Measurements from ENCODE around the gene TCF7L1. TPM values are rescaled to one million over a fixed set of nuclear protein-coding genes. Genes with fewer than 3 reads are reported as not detected.
A peak's percentile ranks its signal among the peaks of the same experiment; 100 is the strongest.
"Not testable (repeated sequence)": the region's sequence is repeated elsewhere in the genome, so short reads cannot be mapped to it uniquely, and the experiment has no call there.

TCF7L1 gene
- polyA plus RNA-seq, 3 donors = 39.7 to 44.7 (median 42.9) TPM

DNA sequence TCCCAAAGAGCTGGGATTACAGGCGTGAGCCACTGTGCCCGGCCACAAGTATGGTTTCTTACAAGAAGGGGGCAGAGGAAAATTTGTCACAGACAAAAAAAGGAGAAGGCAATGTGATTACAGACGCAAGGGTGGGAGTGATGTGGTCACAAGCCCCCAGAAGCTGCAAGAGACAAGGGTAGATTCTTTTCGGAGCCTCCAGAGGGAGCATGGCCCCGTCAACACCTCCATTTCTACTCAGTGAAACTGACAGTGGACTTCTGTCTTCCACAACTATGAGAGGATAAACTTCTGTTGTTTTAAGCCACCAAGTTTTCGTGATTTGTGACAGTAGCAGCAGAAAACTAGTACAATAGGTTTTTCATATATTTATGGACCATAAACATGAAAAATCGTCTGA, 2.1 kb upstream of the TCF7L1 start:
- no peak for DNase-seq (ENCODE audit: low read depth in 3 of 3, low spot score in 2 of 3)

DNA sequence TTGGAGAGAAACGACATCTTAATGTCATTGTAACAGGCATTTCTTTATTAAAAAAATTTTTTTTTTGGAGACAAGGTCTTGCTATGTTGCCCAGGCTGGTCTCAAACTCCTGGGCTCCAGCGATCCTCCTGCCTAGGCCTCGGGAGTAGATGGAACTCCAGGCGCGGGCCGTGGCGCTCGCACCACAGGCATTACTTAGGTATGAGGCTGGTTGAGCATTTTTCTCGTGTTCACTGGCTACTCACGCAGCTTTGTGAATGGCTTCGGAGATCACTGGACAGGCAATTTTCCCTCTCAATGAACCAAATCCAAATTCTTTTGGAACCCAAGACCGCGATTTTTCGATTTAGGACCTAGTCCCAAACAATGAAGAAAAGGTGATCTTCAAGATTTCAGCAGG, 795 bp upstream of the TCF7L1 start:
- DNase-seq (ENCODE audit: low read depth in 3 of 3, low spot score in 2 of 3) = no peak

DNA sequence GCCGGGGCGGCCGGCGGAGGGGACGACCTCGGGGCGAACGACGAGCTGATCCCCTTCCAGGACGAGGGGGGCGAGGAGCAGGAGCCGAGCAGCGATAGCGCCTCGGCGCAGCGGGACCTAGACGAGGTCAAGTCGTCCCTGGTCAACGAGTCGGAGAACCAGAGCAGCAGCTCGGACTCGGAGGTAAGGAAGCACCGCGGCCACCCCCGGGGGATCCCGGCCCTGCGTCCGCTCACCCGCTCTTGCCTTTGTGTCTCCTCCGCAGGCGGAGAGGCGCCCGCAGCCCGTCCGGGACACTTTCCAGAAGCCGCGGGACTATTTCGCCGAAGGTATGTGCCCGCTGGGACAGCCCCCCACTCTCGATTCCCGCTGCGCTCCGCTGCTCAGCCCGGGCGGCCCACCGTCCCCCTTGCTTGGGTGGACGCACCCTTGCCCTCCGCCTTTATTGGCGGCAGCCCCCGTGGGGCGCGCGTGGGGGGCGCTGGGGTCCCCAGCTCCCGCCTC, 611 bp downstream of the TCF7L1 start:
- no peak for DNase-seq (ENCODE audit: low read depth in 3 of 3, low spot score in 2 of 3)

DNA sequence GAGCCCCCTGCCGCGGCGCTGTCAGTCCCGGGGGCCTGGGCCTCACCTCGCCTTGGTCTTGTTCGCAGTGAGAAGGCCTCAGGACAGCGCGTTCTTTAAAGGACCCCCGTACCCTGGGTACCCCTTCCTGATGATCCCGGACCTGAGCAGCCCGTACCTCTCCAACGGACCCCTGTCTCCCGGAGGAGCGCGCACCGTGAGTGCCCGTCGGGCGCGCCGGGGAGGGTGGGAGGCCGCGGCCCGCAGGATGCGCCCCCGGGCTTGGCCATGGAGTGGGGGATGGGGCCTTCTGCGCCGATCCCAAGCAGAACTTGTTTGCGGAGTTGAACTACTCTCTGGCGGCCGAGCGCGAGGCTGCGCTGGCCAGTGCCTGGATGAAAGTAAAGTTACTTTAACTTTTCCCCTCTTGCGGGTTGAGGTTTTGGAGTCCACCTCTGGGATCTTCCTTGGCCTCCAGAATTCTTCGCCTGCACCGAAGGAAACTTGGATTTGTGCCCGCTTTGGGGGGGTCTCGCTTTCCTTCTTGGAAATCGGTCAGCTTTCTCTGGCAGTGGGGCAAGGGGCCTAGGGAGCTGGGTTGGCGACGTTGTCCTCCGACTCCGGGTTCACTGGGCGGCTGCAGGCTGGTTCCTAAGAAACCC, 1.2 kb downstream of the TCF7L1 start:
- peak in 1 of 3 donors; percentile 65 for DNase-seq (ENCODE audit: low read depth in 3 of 3, low spot score in 2 of 3)

DNA sequence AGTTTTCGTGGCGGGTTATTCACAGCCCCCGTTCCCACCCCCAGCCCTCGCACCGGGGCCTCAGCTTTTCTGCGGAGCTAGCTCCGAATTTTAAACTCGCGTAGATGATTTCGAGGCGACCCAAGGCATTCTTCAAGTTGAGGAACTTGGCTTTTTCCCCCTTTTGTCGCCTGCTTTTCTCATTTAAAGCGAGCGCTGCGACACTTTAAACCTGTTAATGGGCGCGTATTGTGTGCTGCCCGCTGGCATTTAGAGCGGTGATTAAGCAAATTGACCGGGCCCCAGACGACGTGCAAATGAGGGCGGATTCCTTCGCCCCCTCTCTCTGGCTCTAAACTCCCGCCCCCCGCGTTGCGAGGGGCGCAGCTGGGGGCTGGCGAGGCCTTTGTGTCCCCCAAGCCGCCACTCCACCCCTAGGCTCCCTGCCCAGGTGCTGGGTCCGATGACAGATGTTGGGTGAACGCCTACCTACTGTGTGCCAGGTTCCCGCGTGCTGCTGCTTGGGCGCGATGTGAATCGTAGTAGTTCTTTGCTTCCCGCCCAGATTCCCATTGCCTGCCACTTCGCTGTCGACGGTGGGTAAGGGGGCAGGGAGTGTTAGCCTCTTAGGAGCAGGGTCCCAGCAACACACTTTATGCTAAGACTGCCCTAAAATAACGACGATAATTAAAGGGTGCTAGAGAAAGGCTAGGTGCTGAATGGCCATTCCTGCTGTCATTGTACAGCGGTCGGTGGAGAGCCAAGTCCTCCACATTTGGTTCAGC, 1.9 kb downstream of the TCF7L1 start:
- DNase-seq (ENCODE audit: low read depth in 3 of 3, low spot score in 2 of 3) = no peak

DNA sequence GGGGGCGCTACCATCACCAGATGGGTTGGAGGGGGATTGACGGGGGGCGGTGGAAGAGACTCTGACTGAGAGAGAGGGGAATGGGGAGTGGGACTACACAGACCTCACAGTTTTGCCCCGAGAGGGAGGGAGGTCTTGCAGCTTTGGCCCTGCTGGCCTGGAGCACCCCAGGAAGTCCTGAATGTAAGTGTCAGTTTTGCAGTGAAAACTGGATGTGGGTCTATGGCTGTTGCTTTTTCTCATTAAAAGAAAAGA, 2.4 kb downstream of the TCF7L1 start:
- no peak for DNase-seq (ENCODE audit: low read depth in 3 of 3, low spot score in 2 of 3)

DNA sequence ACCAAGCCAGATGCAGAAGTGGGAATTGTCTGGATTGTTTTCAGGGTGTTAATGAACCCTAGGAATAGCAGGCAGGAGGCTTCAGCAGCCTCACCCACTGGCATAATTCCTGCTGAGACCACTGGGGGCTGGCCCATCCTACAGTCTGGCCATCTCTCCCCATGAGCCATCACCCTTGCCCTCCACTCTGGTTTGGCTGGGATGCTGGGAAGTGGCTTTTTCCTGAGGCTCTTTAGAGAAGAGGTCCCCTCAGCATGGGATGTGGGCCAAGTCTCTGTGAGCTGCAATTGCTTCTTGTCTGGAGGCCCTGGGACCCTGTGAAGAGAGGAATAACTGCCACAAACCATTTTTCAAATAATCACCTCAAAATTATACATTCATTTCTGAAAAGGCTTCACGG, 4.0 kb downstream of the TCF7L1 start:
- no peak for DNase-seq (ENCODE audit: low read depth in 3 of 3, low spot score in 2 of 3)

DNA sequence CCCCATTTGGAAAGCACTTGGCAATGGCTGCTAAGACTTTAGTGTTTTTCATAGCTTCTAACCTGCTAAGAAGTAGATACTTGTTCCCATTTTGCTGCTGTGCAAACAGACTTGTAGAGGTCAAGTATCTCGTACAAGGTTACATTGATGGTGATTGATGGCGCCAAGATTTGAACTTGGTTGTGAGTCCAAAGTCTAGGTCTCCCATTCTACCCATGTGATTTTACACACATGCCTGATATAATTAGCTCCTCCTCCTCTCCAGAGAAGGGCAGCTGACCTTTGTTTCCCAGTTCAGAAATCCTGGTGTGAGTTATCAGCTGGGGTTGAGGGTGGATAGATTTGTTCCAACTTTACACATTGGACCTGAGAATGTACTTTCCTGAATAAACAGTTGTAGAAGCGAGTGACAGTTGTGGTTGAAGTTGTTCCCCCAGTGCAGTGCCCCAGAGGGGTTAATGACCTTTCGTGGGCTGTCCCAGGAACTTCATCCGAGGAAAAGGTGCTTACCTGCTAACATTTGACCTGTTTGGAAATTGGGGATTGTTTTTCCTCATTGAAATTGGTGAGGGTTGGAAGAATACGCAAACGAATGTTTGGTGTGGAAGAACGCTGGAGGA, 10.4 kb downstream of the TCF7L1 start:
- no peak for DNase-seq (ENCODE audit: low read depth in 3 of 3, low spot score in 2 of 3)

DNA sequence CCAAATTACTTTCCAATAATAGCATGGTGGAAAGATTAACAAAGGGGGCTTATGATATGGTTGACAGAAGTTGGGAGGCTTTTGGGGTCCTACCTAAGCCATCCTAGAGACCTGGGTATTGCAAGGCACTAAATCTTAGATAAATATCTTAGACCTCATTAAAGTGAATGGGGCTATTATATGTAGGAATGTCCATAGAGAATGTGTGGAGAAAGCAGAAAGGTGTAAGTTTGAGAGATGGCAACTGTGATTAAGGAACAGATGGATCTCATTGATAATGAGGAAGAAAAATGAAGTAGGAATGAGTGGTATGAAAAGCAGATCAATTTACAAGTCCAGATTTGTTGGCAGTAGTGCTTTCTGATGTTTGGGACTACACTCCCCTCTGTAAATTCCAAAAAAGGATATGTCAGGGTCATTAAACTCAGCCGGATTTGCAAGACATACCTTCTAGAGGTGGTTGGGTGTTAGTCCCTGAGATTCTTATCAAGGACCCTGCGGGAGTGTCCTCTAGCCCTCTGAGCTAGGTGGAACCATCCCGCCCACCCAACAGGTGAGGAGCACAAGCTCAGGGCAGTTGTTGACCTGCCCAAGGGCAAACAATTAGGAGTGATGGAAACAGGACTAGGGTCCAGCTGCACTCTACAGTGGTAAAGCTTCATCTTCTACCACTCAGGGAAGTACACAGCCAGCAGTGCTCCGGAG, 12.1 kb downstream of the TCF7L1 start:
- DNase-seq (ENCODE audit: low read depth in 3 of 3, low spot score in 2 of 3) = no peak

DNA sequence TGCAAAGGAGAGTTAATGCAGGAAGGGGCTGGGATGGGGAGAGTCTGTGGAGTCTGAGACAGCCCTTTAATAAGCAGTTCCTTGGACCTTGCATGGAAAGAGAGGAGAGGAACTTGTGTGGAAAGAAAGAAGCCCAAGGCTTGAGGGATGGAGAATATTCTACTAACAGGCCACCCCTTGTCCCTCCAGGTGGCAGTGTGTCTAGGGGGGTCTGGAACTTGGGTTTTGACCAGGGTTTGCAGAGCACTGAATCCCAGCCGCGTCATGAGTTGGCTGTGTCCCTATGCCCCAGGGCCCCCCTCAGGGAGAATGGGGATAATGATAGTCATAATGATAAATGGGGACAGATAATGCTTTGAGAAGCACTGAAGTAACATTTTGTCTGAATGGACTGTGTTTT, 15.0 kb downstream of the TCF7L1 start:
- no peak for DNase-seq (ENCODE audit: low read depth in 3 of 3, low spot score in 2 of 3)

DNA sequence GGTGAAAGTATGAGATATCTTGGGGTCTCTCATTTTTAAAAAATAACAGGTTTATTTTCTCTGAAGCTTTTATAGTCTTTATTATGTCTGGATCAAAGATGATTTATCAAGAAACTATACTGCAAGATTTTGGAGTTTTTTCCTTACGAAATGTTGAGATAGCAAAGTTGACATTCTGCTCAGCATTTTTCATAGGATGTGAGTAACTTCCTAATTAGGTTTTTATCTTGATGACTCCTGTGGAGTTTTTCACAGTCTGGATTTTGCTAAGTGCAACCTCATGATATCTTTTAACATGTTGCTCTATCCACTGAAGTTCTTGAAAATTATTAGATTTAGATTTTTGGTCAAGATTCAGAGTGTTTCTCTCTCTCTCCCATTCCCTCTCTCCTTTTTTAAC, 17.8 kb downstream of the TCF7L1 start:
- DNase-seq (ENCODE audit: low read depth in 3 of 3, low spot score in 2 of 3) = no peak

DNA sequence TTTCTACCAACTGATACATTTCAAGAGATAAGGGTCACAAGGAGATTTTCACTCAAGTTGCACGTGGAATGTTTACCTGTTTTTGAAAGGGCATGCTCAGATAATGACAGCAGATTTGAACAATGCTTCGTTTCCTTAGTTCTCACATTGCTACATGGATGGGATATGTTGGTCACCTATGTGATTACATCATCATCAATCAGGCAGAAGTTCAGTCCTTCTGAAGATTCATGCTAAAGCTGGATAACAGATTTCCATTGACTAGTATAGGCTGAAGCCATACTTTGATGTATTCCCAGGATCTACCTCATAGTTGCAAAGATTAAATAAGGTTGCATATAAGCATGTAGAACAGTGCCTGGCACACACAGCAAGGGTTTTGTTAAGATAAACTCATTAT, 19.7 kb downstream of the TCF7L1 start:
- no peak for DNase-seq (ENCODE audit: low read depth in 3 of 3, low spot score in 2 of 3)

DNA sequence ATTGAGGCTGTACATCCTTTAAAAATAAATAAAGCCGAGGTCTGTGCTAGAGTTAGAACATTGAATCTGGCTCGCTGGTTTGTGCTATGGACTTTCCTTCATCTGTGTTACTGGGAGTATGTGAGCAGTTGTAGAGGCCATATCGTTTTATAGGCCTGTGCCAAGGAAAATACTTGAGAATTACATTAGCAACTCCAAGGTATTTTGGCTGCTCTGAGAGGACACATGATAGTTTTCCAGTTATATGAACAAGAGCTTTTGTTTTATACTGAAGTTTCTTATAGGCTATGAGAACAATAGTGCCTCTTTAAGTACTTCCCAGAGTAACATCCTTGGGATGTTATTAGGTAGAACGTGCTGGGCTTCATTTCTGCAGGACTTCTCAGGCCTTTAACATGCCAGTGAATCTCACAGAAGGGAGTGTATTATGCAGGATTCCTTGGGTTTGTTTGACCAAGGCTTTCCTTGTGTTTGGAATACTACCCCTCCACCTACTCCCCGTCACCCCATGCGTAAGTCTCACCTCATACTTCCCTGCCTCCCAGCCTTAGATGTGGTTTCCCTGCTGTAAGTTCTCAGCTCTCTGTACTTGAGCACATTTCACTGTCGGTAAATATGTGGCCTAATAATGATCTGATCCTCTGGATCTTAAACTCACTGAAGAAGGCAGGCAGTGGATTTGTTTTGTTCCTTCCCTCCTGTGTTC, 21.0 kb downstream of the TCF7L1 start:
- no peak for DNase-seq (ENCODE audit: low read depth in 3 of 3, low spot score in 2 of 3)

DNA sequence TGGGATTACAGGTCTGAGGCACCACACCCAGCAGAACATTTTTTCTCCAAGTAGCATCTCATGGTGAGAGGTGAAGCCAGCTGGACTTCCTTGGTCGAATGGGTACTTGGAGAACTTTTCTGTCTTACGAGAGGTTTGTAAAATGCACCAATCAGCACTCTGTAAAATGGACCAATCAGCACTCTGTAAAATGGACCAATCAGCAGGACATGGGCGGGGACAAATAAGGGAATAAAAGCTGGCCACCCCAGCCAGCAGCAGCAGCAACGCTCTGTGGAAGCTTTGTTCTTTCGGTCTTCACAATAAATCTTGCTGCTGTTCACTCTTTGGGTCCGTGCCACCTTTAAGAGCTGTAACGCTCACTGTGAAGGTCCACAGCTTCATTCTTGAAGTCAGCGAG, 21.9 kb downstream of the TCF7L1 start:
- DNase-seq (ENCODE audit: low read depth in 3 of 3, low spot score in 2 of 3) = not testable (repeated sequence)

DNA sequence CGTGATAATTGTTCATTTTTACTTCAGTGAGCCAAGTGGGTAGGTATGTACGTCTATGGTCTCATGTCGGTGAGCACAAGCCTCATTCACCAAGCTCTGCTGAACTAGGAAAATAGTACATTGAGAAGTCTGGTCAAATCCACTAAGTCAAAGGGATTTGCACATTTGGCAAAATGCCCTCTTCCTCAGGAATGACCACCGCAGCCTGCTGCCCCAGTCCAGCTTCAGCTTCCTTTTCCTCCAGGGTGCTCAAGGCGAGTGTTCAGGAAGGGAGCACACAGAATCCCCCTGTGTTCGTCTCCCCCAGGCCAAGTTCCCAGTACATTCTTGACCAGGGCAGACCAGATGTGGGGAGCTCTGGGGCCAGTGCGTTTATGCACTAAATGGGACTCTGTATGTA, 23.0 kb downstream of the TCF7L1 start:
- no peak for DNase-seq (ENCODE audit: low read depth in 3 of 3, low spot score in 2 of 3)

DNA sequence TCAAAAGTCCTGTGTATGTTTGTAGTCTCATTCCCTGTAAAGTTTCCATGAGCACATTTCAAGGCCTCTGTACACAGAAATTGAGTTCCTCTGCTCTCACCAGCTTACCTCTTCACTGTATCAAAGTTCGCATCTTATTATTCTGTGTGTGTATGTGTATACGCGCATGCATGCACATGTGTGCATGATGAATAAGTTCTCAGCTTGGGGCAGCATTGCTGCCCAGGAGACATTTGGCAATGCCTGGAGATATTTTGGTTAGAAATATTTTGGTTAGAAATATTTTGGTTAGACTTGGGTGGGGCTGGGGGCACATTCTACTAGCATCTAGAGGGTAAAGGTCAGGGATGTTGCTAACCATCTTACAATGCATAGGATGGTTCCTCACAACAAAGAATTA, 23.4 kb downstream of the TCF7L1 start:
- no peak for DNase-seq (ENCODE audit: low read depth in 3 of 3, low spot score in 2 of 3)

DNA sequence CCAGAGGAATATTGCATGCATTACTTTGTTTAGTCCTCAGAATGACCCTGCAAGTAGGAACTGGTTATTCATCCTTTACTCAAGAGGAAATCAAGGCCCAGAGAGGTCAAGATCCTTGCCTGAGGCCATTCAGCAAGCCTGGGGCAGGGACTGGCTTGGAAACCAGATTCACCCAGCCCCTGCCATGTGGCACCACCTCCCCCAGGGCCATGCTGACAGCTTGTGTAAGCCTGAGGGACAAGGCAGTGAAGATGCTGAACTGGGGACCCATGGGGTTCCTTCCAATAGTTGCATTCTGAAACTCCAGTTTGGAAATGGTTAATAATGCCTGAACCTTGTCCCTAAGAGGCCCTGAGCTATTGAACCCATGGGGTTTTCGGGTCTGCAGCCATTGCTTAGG, 24.2 kb downstream of the TCF7L1 start:
- no peak for DNase-seq (ENCODE audit: low read depth in 3 of 3, low spot score in 2 of 3)

DNA sequence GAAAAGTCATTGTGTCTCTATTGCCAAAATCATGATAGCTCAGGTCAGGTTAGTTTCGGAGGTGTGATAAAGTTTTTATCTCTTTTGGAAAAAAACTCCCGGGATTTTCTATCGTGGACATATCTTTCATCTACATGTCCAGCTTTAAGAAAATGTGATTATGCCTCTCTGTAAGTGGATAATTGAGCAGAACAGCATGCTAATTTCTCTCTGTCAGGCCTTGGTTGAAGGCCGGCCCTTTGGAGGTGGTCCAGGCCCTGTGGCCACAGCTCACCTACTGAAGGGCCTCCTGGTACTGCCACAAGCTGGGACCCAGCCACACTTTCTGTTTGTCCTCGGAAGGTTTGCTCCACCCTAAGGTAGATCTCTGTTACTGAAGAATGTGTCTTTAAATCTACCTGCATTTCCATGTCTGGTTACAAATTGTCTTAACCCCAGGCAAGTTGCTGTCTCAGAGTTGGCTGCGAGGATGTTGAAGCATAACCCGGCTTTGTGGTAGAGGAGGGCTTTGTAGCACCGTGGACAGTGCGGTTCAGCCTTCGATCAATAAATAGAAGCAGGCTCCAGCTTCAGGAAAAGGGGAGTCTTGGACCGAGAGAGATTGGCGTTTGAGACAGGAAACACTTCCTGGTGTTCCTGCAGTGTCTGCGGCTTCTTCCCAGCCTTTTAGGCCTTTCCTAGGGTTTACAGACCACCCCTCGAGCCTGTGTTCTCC, 25.5 kb downstream of the TCF7L1 start:
- no peak for DNase-seq (ENCODE audit: low read depth in 3 of 3, low spot score in 2 of 3)

DNA sequence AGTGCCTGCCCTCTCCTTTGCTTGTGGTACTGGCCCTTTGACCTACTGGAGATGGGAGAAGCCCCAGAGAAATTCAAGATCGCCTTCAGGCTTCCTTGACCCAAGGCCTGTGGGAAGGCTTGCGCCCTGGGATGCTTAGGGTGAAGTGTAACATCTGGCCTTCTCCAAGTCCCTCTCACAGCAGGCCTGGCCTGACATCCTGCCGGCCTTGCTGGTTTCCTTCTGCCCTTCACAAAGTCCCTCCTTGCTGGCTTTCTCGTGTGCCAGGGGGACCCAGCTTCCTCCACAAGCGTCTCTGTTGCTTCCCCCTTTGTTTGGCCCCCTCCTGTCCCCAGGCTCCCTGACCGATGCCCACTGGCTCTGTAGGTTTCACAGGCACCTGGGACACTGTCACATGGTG, 26.4 kb downstream of the TCF7L1 start:
- DNase-seq (ENCODE audit: low read depth in 3 of 3, low spot score in 2 of 3) = no peak
